Lower lobe of right lung (tissue), 2 donors: ENCODE data around the gene NAA38. TPM values are rescaled to one million over a fixed set of nuclear protein-coding genes. Genes with fewer than 3 reads are reported as not detected.

Experiments
- ATAC-seq, 2 donors: fragments of 200-7000 bp; cut with Tn5 transposase; one replicate each; pipeline ENCODE4 v1.9.1; 2020 to 2022; ENCODE audit warnings: mild to moderate bottlenecking in 2 of 2, moderate library complexity in 2 of 2
- DNase-seq: peaks from one replicate; pipeline ENCODE4 v3.0.0-alpha.2; 2020
- H3K27ac ChIP-seq: fragments of 200-600 bp; one replicate; pipeline ENCODE4 v1.8.0; 2022
- H3K27me3 ChIP-seq: fragments of 200-600 bp; one replicate; pipeline ENCODE4 v1.8.0; 2022; ENCODE audit warnings: low read depth
- H3K36me3 ChIP-seq: fragments of 200-600 bp; one replicate; pipeline ENCODE4 v1.8.0; 2022; ENCODE audit warnings: mild to moderate bottlenecking
- H3K4me1 ChIP-seq: fragments of 200-600 bp; one replicate; pipeline ENCODE4 v1.8.0; 2022
- H3K4me3 ChIP-seq: fragments of 200-600 bp; one replicate; pipeline ENCODE4 v1.8.0; 2022; ENCODE audit warnings: mild to moderate bottlenecking
- H3K9me3 ChIP-seq: fragments of 200-600 bp; one replicate; pipeline ENCODE4 v1.8.0; 2022
- intact Hi-C: fragments of 100-400 bp; cut with DNase I; formaldehyde crosslinking; loops from one replicate; pipeline ENCODE4 v1.11.0; 2022
- total RNA-seq: library from RNA; stranded (reverse); fragmentation: NEBNext Ultra II Directional; extraction: Animal tissue kit (Norgen Biotek cat#: 25700); gene quantifications from one replicate; pipeline ENCODE4 v1.2.1, GENCODE V29; 2021
- TF ChIP-seq, protein P1 (sequence below): fragments of 200-600 bp; IDR thresholded peaks from one replicate; pipeline ENCODE4 v1.8.0; 2022; ENCODE audit warnings: antibody characterized with exemption, mild to moderate bottlenecking
- donor health status: DM: no; HTN: yes; CAD: no; lungs with severe emphysema.

The NAA38 gene
- total RNA-seq, 1 donor from 2014 or later = 61.5 TPM

DNA sequence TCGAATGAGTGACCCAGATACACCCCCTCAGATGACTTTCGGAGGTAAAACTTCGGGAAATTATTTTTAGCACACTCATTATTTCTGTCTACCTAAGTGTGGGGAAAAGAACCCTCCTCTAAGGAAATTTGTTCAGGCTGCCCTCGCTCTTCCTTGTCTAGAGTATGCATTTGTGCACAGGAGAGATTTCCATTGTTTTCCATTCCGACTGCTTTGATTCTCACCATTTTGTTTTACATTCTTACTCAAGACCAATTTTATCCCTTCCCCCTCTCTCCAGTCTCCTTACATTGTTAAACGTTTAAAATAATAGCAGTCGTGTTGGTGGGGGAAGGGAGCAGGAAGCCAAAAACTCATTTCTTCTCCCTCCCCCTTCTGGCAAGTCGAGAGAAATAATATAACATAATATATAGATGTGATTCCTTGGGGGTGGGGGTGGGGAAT, 29.7 kb upstream of the NAA38 start:
- ATAC-seq = no peak
- DNase-seq = no peak
- Histone ChIP-seq H3K4me3 (peak overlapping the region; percentile 93), H3K27ac (peak overlapping the region; percentile 92), H3K4me1 (peaks cover 61% of the 10 kb centered on the region), H3K27me3 (no peaks in the 10 kb centered on the region), H3K9me3 (no peaks in the 10 kb centered on the region), H3K36me3 (peaks cover 20% of the 10 kb centered on the region)
- TF ChIP-seq, protein P1, sequence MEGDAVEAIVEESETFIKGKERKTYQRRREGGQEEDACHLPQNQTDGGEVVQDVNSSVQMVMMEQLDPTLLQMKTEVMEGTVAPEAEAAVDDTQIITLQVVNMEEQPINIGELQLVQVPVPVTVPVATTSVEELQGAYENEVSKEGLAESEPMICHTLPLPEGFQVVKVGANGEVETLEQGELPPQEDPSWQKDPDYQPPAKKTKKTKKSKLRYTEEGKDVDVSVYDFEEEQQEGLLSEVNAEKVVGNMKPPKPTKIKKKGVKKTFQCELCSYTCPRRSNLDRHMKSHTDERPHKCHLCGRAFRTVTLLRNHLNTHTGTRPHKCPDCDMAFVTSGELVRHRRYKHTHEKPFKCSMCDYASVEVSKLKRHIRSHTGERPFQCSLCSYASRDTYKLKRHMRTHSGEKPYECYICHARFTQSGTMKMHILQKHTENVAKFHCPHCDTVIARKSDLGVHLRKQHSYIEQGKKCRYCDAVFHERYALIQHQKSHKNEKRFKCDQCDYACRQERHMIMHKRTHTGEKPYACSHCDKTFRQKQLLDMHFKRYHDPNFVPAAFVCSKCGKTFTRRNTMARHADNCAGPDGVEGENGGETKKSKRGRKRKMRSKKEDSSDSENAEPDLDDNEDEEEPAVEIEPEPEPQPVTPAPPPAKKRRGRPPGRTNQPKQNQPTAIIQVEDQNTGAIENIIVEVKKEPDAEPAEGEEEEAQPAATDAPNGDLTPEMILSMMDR = no peak
- intact Hi-C loops = no loop called here

DNA sequence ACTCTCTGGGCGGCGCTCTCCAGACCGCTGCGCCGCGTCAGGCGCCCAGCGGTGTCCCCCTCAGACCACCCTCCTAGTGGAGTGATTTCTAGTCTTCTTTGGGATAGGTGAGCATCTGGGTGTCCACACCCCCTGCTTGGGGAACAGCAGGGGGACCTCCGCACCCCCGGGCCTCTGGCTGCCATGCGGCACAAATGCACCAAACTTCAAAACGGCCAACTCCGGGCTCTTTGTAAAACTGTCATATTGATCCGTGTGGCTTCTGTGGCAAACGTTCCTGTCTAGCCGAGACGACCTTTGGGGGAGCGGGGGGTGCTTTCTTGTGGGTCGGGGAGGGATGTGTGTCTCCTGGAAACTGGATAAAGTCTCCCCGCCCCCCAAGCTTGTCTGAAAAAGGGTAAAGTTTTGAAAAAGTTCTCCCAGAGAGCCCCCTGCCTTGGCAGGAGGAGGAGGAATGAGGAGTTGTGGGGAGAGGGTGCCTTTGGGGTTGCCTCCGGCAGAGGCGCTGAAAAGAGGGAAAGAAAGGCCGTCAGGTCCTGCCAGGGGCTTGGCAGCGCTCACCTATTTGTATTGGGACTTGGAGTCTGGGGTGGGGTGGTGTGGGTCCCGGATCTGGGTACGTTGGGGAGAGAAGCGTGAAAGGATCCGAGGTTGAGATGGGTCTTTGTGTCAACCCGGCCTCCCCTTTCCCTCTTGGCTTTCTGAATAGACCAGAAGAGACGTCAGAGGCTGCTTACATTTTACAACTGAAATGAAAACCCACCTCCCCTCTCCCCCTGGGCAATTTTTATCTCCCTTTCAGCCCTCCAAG, 29.1 kb upstream of the NAA38 start:
- no peak for DNase-seq
- TF ChIP-seq, protein P1 = no peak
- Histone ChIP-seq H3K27ac (peak overlapping the region; percentile 92), H3K27me3 (no peaks in the 10 kb centered on the region), H3K4me3 (peak overlapping the region; percentile 93), H3K4me1 (peaks cover 67% of the 10 kb centered on the region), H3K9me3 (no peaks in the 10 kb centered on the region), H3K36me3 (peaks cover 15% of the 10 kb centered on the region)
- intact Hi-C loops = no loop called here
- peak in 1 of 2 donors; percentile 0 for ATAC-seq

DNA sequence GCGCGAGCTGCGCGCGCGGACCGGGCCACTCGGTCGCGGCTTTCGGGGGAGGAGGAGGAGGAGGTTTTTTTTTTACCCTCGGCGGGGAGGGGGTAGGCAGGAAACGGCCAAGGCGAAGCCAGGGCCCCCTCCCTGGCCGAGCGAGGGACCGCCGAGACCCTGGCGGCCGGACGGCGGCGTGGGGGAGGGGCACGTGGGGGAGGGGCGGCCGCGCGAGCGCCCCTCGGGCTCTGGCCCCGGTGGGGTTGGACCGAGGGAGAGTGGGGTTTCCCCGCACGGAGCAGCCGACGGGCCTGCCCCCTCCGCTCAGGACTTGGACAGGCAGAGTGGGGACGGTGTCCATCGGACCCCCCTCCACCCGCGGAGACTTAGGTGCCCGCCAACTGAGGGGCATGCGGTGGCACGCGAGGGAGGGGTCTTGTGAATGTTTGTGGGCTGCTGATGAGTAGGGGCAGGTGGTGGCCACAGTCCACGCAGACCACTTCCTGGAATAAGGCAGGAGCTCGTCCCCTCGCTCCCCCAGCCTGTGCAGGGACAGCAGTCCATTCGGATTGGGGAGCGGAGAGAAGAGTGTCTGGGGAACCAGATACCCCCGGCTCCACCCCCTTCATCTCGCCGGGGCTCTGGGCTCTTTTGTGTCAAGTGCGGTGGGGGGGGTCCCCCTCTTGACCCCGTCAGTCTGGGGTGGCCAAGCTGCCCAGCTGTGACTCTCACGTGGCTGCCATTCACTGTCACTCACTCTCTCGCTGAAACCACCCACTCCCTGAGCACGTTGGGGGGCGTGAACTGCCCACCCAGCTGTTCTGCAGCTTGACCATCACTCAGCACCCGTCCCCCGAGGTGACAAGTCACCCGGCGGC, 28.2 kb upstream of the NAA38 start:
- Histone ChIP-seq H3K4me1 (peaks cover 74% of the 10 kb centered on the region), H3K36me3 (peaks cover 15% of the 10 kb centered on the region), H3K9me3 (no peaks in the 10 kb centered on the region), H3K27ac (peak overlapping the region; percentile 92), H3K27me3 (no peaks in the 10 kb centered on the region), H3K4me3 (peak overlapping the region; percentile 93)
- DNase-seq = peak; percentile 77
- peak; percentile 5 to 12 for ATAC-seq
- intact Hi-C loops = no loop called here
- TF ChIP-seq, protein P1 = no peak

DNA sequence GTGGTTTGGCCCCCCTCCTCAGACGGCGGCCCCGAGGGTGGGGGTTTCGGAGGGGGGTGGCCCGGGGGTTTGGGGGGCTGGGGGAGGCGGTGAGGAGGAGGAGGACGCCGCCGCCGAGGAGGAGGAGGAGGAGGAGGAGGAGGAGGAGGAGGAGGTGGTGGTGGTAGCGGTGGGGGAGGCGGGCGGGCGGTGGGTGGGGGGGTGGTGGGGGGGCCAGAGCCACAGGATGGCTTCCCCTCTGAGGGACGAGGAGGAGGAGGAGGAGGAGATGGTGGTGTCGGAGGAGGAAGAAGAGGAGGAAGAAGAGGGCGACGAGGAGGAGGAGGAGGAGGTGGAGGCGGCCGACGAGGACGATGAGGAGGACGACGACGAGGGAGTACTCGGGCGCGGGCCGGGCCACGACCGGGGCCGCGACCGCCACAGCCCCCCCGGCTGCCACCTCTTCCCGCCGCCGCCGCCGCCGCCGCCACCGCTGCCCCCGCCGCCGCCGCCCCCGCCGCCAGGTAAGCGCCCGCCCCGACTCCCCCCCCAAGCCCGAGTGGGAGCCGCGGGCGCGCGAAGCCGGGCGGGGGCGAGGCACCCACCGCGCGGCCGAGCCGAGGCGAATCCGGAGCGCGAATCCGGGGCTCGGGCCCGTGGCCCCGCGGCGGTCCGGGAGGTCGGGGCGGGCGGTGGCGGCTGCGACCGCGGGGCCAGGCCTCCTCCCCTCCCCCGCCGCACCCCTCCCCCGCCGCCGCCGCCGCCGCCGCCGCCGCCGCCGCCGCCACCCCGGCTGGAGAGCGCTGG, 27.4 kb upstream of the NAA38 start:
- peaks cover 71% of the 10 kb centered on the region for H3K4me1 ChIP-seq
- intact Hi-C loops = no loop called here
- H3K36me3 ChIP-seq = peaks cover 14% of the 10 kb centered on the region
- DNase-seq = no peak
- peak overlapping the region; percentile 24 for H3K27ac ChIP-seq
- no peak for ATAC-seq
- TF ChIP-seq, protein P1 = no peak
- peak overlapping the region; percentile 93 for H3K4me3 ChIP-seq
- no peaks in the 10 kb centered on the region for H3K9me3 ChIP-seq
- no peaks in the 10 kb centered on the region for H3K27me3 ChIP-seq

DNA sequence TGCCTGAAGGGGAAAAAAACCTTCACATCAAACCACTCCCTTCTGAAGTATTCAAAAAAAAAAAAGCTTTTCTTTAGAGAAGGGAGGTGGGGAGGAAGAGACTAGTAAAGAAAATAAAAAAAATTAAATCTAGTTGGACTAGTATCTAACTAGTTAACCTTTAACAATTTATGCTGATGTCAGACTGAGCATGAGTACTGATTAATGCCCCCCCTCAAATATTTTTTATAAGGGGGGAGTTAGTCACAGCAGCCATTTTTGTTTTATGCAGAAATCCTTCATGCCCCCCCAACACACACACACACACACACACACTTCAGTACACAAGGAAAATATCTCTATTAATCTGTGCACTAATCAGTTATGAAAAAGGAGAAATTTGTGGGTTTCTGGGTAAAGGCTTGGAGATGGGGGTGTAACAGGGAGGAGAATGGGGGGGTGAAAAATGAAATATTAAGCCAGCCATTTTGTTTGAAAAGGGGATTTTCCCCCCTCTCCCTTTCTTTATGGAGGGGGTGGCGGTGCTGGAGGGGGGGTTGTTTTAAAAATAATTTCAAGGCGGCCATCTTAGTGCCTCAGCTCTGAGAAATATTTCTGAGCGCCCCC, 26.5 kb upstream of the NAA38 start:
- DNase-seq (no peak), ATAC-seq (no peak)
- Histone ChIP-seq H3K9me3 (no peaks in the 10 kb centered on the region), H3K36me3 (peaks cover 14% of the 10 kb centered on the region), H3K4me1 (peaks cover 62% of the 10 kb centered on the region), H3K27ac (peak overlapping the region; percentile 24), H3K27me3 (no peaks in the 10 kb centered on the region), H3K4me3 (peak overlapping the region; percentile 41)
- intact Hi-C loops = no loop called here
- TF ChIP-seq, protein P1 = no peak
